PC-3 (cell line): ENCODE measurements around the gene PRKAG3.

Experiments
- CTCF ChIP-seq: fragments of 300-600 bp; sonication (generic); conservative IDR thresholded peaks from 2 replicates; pipeline ENCODE4 v1.5.1; 2017; ENCODE audit warnings: antibody characterized with exemption, low read depth, mild to moderate bottlenecking, low read length
- EZH2 ChIP-seq: fragments of 300-600 bp; sonication (generic); IDR thresholded peaks from one replicate; pipeline ENCODE4 v1.6.1; 2017; ENCODE audit warnings: antibody characterized with exemption, mild to moderate bottlenecking, low read length; ENCODE audit not compliant: unreplicated experiment

GRCh38 chr2:218854860-218855259 is 23.3 kb upstream of the PRKAG3 start:
- TF ChIP-seq EZH2: no peak
- TF ChIP-seq CTCF: no peak
